ENCODE measurements around the gene MYL12A.
A peak's percentile ranks its signal among the peaks of the same experiment; 100 is the strongest.

The MYL12A gene

GRCh38 chr18:3233433-3234168 lies 14.0 kb upstream of the MYL12A start:
- Histone ChIP-seq H3K79me2 (no peaks in the 10 kb centered on the region), H3K4me1 (peaks cover 7% of the 10 kb centered on the region), H3K27ac (no peak overlapping the region), H2AFZ (no peak overlapping the region), H3K9me3 (ENCODE audit: control insufficient read depth, low read length) (no peaks in the 10 kb centered on the region), H3K27me3 (ENCODE audit: control insufficient read depth, insufficient read depth, low read length) (no peaks in the 10 kb centered on the region), H3K4me3 (ENCODE audit: low read depth, low read length) (no peak overlapping the region), H3K36me3 (ENCODE audit: control insufficient read depth, insufficient read depth, low read length) (no peaks in the 10 kb centered on the region), H3K9ac (no peak overlapping the region), H3K4me2 (ENCODE audit: low read length) (no peak overlapping the region)
- TF ChIP-seq, protein P1, sequence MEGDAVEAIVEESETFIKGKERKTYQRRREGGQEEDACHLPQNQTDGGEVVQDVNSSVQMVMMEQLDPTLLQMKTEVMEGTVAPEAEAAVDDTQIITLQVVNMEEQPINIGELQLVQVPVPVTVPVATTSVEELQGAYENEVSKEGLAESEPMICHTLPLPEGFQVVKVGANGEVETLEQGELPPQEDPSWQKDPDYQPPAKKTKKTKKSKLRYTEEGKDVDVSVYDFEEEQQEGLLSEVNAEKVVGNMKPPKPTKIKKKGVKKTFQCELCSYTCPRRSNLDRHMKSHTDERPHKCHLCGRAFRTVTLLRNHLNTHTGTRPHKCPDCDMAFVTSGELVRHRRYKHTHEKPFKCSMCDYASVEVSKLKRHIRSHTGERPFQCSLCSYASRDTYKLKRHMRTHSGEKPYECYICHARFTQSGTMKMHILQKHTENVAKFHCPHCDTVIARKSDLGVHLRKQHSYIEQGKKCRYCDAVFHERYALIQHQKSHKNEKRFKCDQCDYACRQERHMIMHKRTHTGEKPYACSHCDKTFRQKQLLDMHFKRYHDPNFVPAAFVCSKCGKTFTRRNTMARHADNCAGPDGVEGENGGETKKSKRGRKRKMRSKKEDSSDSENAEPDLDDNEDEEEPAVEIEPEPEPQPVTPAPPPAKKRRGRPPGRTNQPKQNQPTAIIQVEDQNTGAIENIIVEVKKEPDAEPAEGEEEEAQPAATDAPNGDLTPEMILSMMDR (IDR thresholded peaks at IDR 0.05), result no peak

DNA sequence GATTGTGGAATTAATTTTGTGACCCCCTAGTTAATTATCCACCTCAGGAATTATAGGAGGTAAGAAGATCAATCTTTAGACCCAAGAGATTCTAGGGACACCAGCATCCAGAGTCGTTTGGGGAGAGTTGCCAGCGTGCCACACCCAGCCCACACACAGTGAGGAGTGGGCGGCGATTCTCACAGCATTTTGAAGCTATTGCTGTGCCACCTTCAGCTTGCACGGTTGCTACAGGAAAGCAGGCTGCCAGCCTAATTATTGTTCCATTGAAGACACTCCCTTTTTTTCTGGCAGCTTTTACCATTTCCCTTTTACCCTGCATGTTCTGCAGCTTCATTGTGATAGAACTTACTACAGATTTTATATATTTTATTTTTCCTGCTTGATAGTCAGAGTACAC lies 13.1 kb upstream of the MYL12A start:
- no peak overlapping the region for H3K4me2 ChIP-seq (ENCODE audit: low read length)
- no peaks in the 10 kb centered on the region for H3K79me2 ChIP-seq
- TF ChIP-seq, protein P1 (IDR thresholded peaks at IDR 0.05), result no peak
- no peak overlapping the region for H3K4me3 ChIP-seq (ENCODE audit: low read depth, low read length)
- H3K9me3 ChIP-seq (ENCODE audit: control insufficient read depth, low read length), result no peaks in the 10 kb centered on the region
- no peak overlapping the region for H3K9ac ChIP-seq
- H3K27ac ChIP-seq, result no peak overlapping the region
- no peaks in the 10 kb centered on the region for H3K36me3 ChIP-seq (ENCODE audit: control insufficient read depth, insufficient read depth, low read length)
- H3K4me1 ChIP-seq, result peaks cover 7% of the 10 kb centered on the region
- no peak overlapping the region for H2AFZ ChIP-seq
- no peaks in the 10 kb centered on the region for H3K27me3 ChIP-seq (ENCODE audit: control insufficient read depth, insufficient read depth, low read length)

DNA sequence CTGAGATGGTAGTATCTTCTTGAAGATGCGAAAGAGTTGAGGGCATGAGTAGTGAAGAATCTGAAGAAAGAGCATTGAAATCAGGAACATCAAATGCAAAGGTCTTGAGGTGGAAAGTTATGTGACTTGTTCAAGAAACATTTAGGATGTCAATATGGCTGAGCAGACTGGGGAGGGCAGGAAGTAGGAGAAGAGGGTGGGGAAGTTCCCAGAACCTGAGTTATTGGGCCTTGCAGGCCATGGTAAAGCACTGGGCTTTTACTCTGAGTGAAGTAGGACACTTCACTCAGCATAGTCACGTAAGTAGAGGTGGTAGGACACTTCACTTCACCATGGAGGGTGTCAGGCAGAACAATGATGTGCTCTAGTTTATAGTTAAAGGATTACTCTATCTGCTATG lies 11.8 kb upstream of the MYL12A start:
- Histone ChIP-seq H3K79me2 (no peaks in the 10 kb centered on the region), H2AFZ (peak overlapping the region; percentile 40), H3K4me1 (peaks cover 7% of the 10 kb centered on the region), H3K27me3 (ENCODE audit: control insufficient read depth, insufficient read depth, low read length) (no peaks in the 10 kb centered on the region), H3K36me3 (ENCODE audit: control insufficient read depth, insufficient read depth, low read length) (no peaks in the 10 kb centered on the region), H3K27ac (no peak overlapping the region), H3K9ac (no peak overlapping the region), H3K9me3 (ENCODE audit: control insufficient read depth, low read length) (no peaks in the 10 kb centered on the region), H3K4me3 (ENCODE audit: low read depth, low read length) (no peak overlapping the region), H3K4me2 (ENCODE audit: low read length) (no peak overlapping the region)
- TF ChIP-seq, protein P1 (IDR thresholded peaks at IDR 0.05), result no peak

GRCh38 chr18:3236470-3236869 lies 11.1 kb upstream of the MYL12A start:
- Histone ChIP-seq H3K27ac (no peak overlapping the region), H3K79me2 (no peaks in the 10 kb centered on the region), H3K4me3 (ENCODE audit: low read depth, low read length) (no peak overlapping the region), H3K36me3 (ENCODE audit: control insufficient read depth, insufficient read depth, low read length) (no peaks in the 10 kb centered on the region), H3K9ac (no peak overlapping the region), H3K9me3 (ENCODE audit: control insufficient read depth, low read length) (no peaks in the 10 kb centered on the region), H3K4me1 (peaks cover 7% of the 10 kb centered on the region), H2AFZ (peak overlapping the region; percentile 40), H3K27me3 (ENCODE audit: control insufficient read depth, insufficient read depth, low read length) (no peaks in the 10 kb centered on the region), H3K4me2 (ENCODE audit: low read length) (no peak overlapping the region)
- TF ChIP-seq, protein P1 (IDR thresholded peaks at IDR 0.05), result no peak

- no peaks in the 10 kb centered on the region for H3K27me3 ChIP-seq (ENCODE audit: control insufficient read depth, insufficient read depth, low read length)
- no peak overlapping the region for H3K4me2 ChIP-seq (ENCODE audit: low read length)
- H3K4me3 ChIP-seq (ENCODE audit: low read depth, low read length), result no peak overlapping the region
- no peaks in the 10 kb centered on the region for H3K79me2 ChIP-seq
- no peaks in the 10 kb centered on the region for H3K36me3 ChIP-seq (ENCODE audit: control insufficient read depth, insufficient read depth, low read length)
- no peak overlapping the region for H2AFZ ChIP-seq
- H3K27ac ChIP-seq, result no peak overlapping the region
- peaks cover 7% of the 10 kb centered on the region for H3K4me1 ChIP-seq
- H3K9ac ChIP-seq, result no peak overlapping the region
- TF ChIP-seq, protein P1 (IDR thresholded peaks at IDR 0.05), result no peak
- no peaks in the 10 kb centered on the region for H3K9me3 ChIP-seq (ENCODE audit: control insufficient read depth, low read length)
Observed at GRCh38 chr18:3238742-3239141, 8.9 kb upstream of the MYL12A start.

Measured in parathyroid adenoma (tissue), 2 donors.